ENCODE results near the gene TPGS1.

The TPGS1 gene

GRCh38 chr19:532561-533363, 25.5 kb downstream of the TPGS1 start:
- Histone ChIP-seq H3K36me3 (ENCODE audit: control insufficient read depth, low read depth, low read length) (peaks cover 13% of the 10 kb centered on the region), H3K27ac (ENCODE audit: low read length) (no peak overlapping the region), H3K9me3 (ENCODE audit: control insufficient read depth, low read depth, low read length) (no peaks in the 10 kb centered on the region), H3K4me3 (ENCODE audit: low read length) (peak overlapping the region; percentile 85), H3K4me1 (ENCODE audit: control insufficient read depth, low read depth, low read length) (peaks cover 5% of the 10 kb centered on the region), H3K9ac (ENCODE audit: low read length) (peak overlapping the region; percentile 73), H3K27me3 (ENCODE audit: control insufficient read depth, insufficient read depth, low read length) (no peaks in the 10 kb centered on the region)

GRCh38 chr19:533364-534058, 26.2 kb downstream of the TPGS1 start:
- Histone ChIP-seq H3K9me3 (ENCODE audit: control insufficient read depth, low read depth, low read length) (no peaks in the 10 kb centered on the region), H3K9ac (ENCODE audit: low read length) (peak overlapping the region; percentile 73), H3K4me1 (ENCODE audit: control insufficient read depth, low read depth, low read length) (peaks cover 5% of the 10 kb centered on the region), H3K27ac (ENCODE audit: low read length) (no peak overlapping the region), H3K4me3 (ENCODE audit: low read length) (peak overlapping the region; percentile 85), H3K27me3 (ENCODE audit: control insufficient read depth, insufficient read depth, low read length) (no peaks in the 10 kb centered on the region), H3K36me3 (ENCODE audit: control insufficient read depth, low read depth, low read length) (peaks cover 20% of the 10 kb centered on the region)

GRCh38 chr19:534088-534487, 26.8 kb downstream of the TPGS1 start:
- Histone ChIP-seq H3K4me3 (ENCODE audit: low read length) (no peak overlapping the region), H3K9me3 (ENCODE audit: control insufficient read depth, low read depth, low read length) (no peaks in the 10 kb centered on the region), H3K27me3 (ENCODE audit: control insufficient read depth, insufficient read depth, low read length) (no peaks in the 10 kb centered on the region), H3K36me3 (ENCODE audit: control insufficient read depth, low read depth, low read length) (peaks cover 20% of the 10 kb centered on the region), H3K27ac (ENCODE audit: low read length) (no peak overlapping the region), H3K4me1 (ENCODE audit: control insufficient read depth, low read depth, low read length) (peaks cover 5% of the 10 kb centered on the region), H3K9ac (ENCODE audit: low read length) (no peak overlapping the region)

GRCh38 chr19:535017-535835, 27.9 kb downstream of the TPGS1 start:
- no peaks in the 10 kb centered on the region for H3K9me3 ChIP-seq (ENCODE audit: control insufficient read depth, low read depth, low read length)
- H3K4me1 ChIP-seq (ENCODE audit: control insufficient read depth, low read depth, low read length) = peaks cover 5% of the 10 kb centered on the region
- H3K27ac ChIP-seq (ENCODE audit: low read length) = no peak overlapping the region
- no peak overlapping the region for H3K4me3 ChIP-seq (ENCODE audit: low read length)
- H3K36me3 ChIP-seq (ENCODE audit: control insufficient read depth, low read depth, low read length) = peaks cover 20% of the 10 kb centered on the region
- H3K9ac ChIP-seq (ENCODE audit: low read length) = no peak overlapping the region
- no peaks in the 10 kb centered on the region for H3K27me3 ChIP-seq (ENCODE audit: control insufficient read depth, insufficient read depth, low read length)

- Histone ChIP-seq H3K27ac (ENCODE audit: low read length) (no peak overlapping the region), H3K36me3 (ENCODE audit: control insufficient read depth, low read depth, low read length) (peaks cover 20% of the 10 kb centered on the region), H3K4me1 (ENCODE audit: control insufficient read depth, low read depth, low read length) (peaks cover 5% of the 10 kb centered on the region), H3K9me3 (ENCODE audit: control insufficient read depth, low read depth, low read length) (no peaks in the 10 kb centered on the region), H3K4me3 (ENCODE audit: low read length) (no peak overlapping the region), H3K9ac (ENCODE audit: low read length) (no peak overlapping the region), H3K27me3 (ENCODE audit: control insufficient read depth, insufficient read depth, low read length) (no peaks in the 10 kb centered on the region)
Observed at GRCh38 chr19:536031-536880, 29.0 kb downstream of the TPGS1 start.

GRCh38 chr19:536881-537404, 29.6 kb downstream of the TPGS1 start:
- H3K27me3 ChIP-seq (ENCODE audit: control insufficient read depth, insufficient read depth, low read length) = no peaks in the 10 kb centered on the region
- no peak overlapping the region for H3K4me3 ChIP-seq (ENCODE audit: low read length)
- peaks cover 21% of the 10 kb centered on the region for H3K36me3 ChIP-seq (ENCODE audit: control insufficient read depth, low read depth, low read length)
- no peak overlapping the region for H3K27ac ChIP-seq (ENCODE audit: low read length)
- H3K9me3 ChIP-seq (ENCODE audit: control insufficient read depth, low read depth, low read length) = no peaks in the 10 kb centered on the region
- peaks cover 5% of the 10 kb centered on the region for H3K4me1 ChIP-seq (ENCODE audit: control insufficient read depth, low read depth, low read length)
- no peak overlapping the region for H3K9ac ChIP-seq (ENCODE audit: low read length)

GRCh38 chr19:538641-539428, 31.5 kb downstream of the TPGS1 start:
- Histone ChIP-seq H3K9ac (ENCODE audit: low read length) (no peak overlapping the region), H3K27me3 (ENCODE audit: control insufficient read depth, insufficient read depth, low read length) (no peaks in the 10 kb centered on the region), H3K27ac (ENCODE audit: low read length) (no peak overlapping the region), H3K4me3 (ENCODE audit: low read length) (no peak overlapping the region), H3K9me3 (ENCODE audit: control insufficient read depth, low read depth, low read length) (no peaks in the 10 kb centered on the region), H3K4me1 (ENCODE audit: control insufficient read depth, low read depth, low read length) (no peaks in the 10 kb centered on the region), H3K36me3 (ENCODE audit: control insufficient read depth, low read depth, low read length) (peaks cover 23% of the 10 kb centered on the region)

- no peaks in the 10 kb centered on the region for H3K4me1 ChIP-seq (ENCODE audit: control insufficient read depth, low read depth, low read length)
- H3K9me3 ChIP-seq (ENCODE audit: control insufficient read depth, low read depth, low read length) = no peaks in the 10 kb centered on the region
- H3K4me3 ChIP-seq (ENCODE audit: low read length) = no peak overlapping the region
- no peak overlapping the region for H3K9ac ChIP-seq (ENCODE audit: low read length)
- H3K27ac ChIP-seq (ENCODE audit: low read length) = no peak overlapping the region
- H3K36me3 ChIP-seq (ENCODE audit: control insufficient read depth, low read depth, low read length) = peaks cover 23% of the 10 kb centered on the region
- H3K27me3 ChIP-seq (ENCODE audit: control insufficient read depth, insufficient read depth, low read length) = no peaks in the 10 kb centered on the region
Observed at GRCh38 chr19:539429-540030, 32.2 kb downstream of the TPGS1 start.

- Histone ChIP-seq H3K36me3 (ENCODE audit: control insufficient read depth, low read depth, low read length) (peaks cover 20% of the 10 kb centered on the region), H3K4me3 (ENCODE audit: low read length) (no peak overlapping the region), H3K4me1 (ENCODE audit: control insufficient read depth, low read depth, low read length) (no peaks in the 10 kb centered on the region), H3K9ac (ENCODE audit: low read length) (no peak overlapping the region), H3K27me3 (ENCODE audit: control insufficient read depth, insufficient read depth, low read length) (no peaks in the 10 kb centered on the region), H3K27ac (ENCODE audit: low read length) (no peak overlapping the region), H3K9me3 (ENCODE audit: control insufficient read depth, low read depth, low read length) (no peaks in the 10 kb centered on the region)
Observed at GRCh38 chr19:540867-541637, 33.8 kb downstream of the TPGS1 start.

Data from iPS-18a (cell line).